ENCODE measurements around the gene SGK1.

SGK1 gene

GRCh38 chr6:134132494-134133141, 185.3 kb downstream of the SGK1 start:
- no peak for DNase-seq (ENCODE audit: low read depth in 2 of 3, low spot score in 1 of 3)

DNA sequence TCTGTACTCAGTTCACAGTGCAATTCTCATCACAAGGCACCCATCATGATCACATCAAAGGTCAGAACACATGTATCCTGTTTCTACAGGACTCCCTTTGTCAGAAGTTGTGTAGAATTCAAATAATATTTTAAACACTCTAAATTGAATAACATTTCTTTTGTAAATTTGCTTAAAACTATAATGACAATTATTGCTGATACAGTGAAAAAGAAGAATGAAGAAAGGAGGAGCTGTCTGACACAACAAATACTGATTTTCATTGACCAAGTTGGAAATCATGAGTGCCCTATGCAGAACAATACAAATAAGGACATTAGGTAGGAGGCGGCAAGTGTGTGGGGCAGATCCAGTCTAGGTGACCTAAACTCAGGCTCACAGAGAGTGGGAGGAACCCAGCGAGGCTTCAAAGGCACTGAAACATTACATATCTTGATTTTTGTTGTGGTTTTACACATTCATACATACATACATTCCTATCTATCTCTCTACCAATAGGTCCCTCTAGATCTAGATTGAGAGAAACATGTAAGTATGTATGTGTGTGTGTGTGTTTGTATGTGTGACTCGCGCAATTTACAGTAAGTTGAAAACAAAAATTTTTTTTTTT, 186.3 kb downstream of the SGK1 start:
- no peak for DNase-seq (ENCODE audit: low read depth in 2 of 3, low spot score in 1 of 3)

DNA sequence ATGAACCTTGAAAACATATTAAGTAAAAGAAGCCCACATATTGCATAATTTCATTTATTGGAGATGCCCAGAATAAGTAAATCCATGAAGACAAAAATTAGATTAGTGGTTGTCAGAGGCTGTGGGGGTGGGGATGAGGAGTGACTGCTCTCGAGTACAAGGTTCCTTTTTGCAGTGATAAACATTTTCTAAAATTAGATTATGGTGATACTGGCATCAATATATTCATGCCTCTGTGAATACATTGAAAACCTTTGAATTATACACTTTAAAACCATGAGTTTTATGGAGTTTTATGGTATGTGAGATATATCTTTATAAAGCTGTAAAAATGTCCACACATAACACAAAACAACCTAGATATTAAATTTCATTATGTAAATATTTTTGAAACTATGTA, 189.8 kb downstream of the SGK1 start:
- DNase-seq (ENCODE audit: low read depth in 2 of 3, low spot score in 1 of 3), result no peak

DNA sequence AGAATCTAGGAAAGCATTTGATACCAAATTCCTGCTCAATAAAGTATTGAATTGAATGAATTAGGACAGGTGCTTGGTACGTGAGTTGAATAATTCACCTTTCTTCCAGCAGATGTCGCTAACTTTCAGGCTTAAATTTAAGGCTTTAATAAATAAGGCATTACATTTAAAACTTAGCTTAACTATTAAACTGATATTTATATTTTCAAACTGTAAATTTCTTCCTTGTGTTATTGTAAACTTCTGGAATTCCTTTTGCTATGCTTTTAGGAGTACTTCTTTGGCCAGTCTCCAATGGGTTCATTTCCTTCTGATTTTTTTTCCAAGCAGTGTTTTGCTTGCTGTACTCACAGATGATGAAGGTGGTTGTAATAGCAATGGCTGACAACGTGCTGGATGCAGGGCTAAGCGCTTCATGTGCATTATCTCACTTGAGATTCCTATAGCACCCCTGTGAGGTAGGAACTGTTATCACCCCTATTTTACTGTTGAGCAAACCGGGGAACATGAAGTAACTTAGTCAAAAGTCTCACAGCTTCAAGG, 194.2 kb downstream of the SGK1 start:
- peak in 1 of 3 donors; percentile 34 for DNase-seq (ENCODE audit: low read depth in 2 of 3, low spot score in 1 of 3)

DNA sequence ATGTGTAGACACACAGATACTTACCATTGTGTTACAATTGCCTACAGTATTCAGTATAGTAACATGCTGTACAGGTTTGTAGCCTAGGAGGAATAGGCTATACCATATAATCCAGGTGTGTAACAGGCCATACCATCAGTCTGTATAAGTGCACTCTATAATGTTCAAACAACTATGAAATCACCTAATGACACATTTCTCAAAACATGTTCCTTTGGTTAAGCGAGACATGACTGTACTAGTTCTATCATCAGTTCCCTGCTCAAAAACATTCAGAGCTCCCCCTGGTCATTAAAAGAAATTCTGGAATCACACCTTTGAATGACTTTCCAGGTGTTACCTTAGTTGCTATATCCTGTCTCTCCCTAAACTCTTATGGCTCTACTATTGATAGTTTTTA, 195.1 kb downstream of the SGK1 start:
- no peak for DNase-seq (ENCODE audit: low read depth in 2 of 3, low spot score in 1 of 3)

- DNase-seq (ENCODE audit: low read depth in 2 of 3, low spot score in 1 of 3), result no peak
Observed at GRCh38 chr6:134119486-134119885, 198.4 kb downstream of the SGK1 start.
